Measurements from ENCODE around the gene NTM.

NTM gene

DNA sequence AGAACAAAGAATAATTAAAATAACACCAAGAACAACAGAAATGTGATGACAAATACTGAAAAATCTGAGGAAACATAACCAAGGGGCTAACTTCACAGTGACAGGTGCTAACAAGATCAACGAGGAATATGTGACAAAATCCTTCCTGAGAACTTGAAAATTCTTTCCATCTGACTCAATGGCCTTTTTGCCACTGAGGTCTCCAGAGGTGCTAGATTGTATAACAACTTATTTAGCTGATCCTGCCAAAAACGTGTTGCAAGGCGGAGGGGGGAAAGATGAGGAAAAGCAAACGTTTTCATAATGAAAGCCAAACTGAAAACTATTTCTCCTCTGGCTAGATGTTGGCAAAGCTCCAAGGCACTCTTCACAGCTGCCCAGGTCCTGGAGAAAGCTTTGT lies 364.5 kb downstream of the NTM start:
- no peak for DNase-seq (ENCODE audit: low read depth)
- H3K4me3 ChIP-seq (ENCODE audit: low read depth, low read length) = no peak overlapping the region

DNA sequence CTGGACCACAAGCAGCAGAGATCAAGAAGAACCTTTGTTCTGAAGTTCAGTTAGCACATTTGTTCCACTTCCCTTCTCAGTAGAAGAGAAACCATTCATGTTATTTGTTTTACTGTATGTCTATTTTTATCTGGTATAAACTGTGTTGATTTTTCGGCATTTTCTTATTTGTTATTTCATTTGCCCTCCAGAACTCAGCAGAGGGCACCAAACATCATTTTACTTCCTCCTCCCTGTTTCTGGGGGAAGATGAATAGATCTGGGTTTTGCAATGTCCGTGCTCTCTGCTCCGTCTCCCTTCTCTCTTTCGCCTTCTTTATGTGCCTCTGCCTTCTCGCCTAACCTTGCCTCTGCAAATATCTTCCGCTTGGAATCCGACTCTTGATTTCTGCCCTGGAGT lies 366.9 kb downstream of the NTM start:
- DNase-seq (ENCODE audit: low read depth) = no peak

DNA sequence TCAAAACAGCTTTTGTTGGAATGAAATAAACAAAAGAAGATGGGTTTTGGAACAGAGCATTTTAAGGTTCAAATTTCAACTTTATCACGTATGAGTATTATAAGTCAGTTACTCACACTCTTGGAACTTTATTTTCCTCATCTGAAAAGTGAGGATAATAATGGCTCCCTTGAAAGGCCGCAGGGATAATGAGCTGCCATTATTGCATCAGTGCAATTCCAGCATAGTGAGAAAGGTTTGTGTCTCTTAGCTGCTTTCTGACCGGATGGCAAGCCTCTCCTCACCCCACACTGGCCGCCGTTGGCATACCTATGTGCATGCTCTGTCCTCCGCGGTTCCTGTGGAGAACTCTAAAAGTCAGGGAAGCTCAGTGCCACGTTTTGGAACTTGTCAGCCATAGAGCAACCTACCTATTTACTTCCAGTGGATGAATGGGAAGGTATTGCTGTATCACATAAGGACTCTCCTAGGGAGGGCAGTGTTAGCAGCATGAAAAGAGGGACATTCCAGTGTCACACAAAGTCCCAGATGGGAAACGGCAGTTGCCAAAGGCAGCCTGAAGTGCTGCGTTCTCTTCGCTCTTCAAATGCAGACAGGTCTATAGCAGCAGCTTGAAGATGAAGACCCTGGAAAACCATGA lies 368.9 kb downstream of the NTM start:
- DNase-seq (ENCODE audit: low read depth) = no peak
- no peak overlapping the region for H3K4me3 ChIP-seq (ENCODE audit: low read depth, low read length)

More for the DNA sequence above, 366.9 kb downstream of the NTM start:
- H3K4me3 ChIP-seq (ENCODE audit: low read depth, low read length) = no peak overlapping the region

DNA sequence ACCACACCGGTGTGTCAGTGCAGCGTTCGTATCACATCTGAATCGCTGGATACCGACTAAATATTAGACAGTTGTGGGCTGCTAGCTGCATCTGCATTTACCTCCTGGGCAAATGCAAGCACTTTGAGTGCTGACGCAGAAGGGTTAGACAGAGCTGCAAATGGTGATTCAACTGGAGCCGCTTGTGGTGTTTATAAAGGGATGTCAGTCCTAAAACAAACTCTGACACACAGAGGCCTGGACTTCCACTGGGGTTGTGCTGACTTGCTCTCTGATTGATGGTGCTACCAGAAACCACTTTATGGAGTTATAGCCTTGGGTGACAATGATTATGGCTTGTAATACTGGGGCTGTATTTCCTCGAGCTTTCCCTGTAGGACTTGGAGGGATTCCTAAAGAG lies 374.4 kb downstream of the NTM start:
- no peak overlapping the region for H3K4me3 ChIP-seq (ENCODE audit: low read depth, low read length)
- DNase-seq (ENCODE audit: low read depth) = peak; percentile 76

DNA sequence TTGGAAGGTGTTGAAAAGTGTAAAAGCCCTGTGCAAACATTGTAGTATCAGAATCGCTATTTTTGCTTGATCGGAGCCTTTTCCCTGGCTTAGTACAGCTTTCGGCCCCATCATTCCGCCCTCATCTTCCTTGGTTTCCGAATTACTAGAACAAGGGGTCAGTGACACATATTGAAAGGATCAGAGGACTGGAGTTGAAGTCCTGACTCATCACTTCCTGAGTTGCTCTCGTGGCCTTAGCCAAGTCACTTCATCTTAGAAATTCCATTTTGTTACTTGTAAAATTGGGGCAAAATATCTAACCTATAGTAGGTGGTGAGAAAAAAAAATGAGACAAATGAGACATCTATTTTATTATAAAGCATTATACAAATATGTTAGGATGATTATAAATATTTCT lies 375.0 kb downstream of the NTM start:
- peak; percentile 70 for DNase-seq (ENCODE audit: low read depth)
- H3K4me3 ChIP-seq (ENCODE audit: low read depth, low read length) = no peak overlapping the region

DNA sequence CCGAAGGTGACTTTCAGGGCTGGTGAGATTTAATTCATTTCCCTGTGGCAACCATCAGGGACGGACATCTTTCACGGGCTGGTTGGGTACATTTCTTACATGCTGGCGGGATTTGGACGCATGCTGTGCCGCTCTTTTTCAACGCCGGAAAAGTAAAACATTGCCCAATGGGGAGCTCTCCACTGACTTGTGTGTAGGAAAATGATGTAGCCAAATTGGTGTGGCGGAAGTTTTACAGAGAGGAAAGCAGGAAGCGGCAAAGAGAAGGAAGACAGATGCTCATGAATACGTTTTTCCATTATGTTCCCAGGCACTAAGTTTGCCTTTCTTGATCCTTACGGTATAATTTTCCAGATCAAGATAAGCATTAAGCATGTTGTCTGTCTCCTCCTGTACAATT lies 375.8 kb downstream of the NTM start:
- H3K4me3 ChIP-seq (ENCODE audit: low read depth, low read length) = no peak overlapping the region
- DNase-seq (ENCODE audit: low read depth) = no peak

DNA sequence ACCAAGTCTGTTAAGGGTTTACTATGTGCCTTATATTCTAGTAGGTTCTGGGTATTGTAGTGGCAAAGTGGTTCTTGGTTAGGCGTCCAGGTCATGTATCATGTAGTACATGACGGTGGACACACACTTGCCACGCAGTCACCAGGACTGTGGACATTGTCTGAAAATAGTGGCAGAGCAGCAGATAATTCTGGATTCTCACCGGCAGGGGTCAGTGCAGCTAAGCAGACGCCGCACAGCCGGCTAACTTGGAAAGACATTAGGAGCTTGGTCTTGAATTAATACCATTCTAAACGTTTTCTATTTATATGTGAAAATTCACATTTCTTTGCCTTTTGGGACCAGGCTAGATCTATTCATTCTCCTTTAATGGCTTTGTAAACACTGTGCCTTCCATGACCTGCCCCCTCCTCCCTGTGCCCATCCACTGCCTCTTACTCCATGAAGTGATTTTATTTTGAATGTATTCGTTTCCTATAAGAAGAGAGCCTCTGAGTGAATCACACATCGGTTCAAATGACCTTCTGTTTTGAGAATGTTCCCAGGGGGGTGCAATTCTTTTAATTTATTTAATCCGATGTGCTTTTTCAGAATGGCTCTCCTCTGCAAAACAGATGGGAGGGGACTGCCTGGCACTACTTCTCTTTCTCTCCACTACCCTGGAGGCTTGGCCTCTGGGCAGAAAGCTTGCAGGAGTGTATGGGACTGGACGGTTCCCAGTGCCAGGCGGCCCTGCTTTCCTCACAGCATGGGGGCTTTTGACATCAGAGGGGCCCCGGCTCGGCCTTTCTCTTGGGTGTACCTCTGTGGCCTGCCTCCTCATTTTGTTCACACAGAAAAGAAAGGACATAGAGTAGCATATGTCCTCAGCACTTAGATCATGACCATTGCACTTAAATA lies 378.0 kb downstream of the NTM start:
- peak; percentile 67 for DNase-seq (ENCODE audit: low read depth)
- no peak overlapping the region for H3K4me3 ChIP-seq (ENCODE audit: low read depth, low read length)

DNA sequence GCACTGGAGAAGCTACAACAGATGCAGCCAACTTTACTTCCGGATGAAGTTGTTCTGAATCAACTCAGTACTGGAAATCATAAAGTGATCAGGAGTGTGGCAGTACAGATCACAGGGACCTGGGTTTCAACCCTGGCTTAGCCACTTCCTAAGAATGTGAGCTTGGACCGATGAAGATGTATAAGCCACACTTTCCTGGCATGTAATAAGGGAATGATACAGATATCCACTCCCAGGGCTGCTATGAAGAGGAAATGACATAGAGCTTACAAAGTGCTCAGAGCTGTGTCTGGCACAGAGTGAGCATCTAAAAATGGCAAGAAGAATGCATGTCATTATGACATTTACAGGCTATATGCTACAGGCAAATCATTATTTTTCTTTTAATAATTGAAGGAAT lies 378.7 kb downstream of the NTM start:
- no peak overlapping the region for H3K4me3 ChIP-seq (ENCODE audit: low read depth, low read length)
- DNase-seq (ENCODE audit: low read depth) = peak; percentile 92

DNA sequence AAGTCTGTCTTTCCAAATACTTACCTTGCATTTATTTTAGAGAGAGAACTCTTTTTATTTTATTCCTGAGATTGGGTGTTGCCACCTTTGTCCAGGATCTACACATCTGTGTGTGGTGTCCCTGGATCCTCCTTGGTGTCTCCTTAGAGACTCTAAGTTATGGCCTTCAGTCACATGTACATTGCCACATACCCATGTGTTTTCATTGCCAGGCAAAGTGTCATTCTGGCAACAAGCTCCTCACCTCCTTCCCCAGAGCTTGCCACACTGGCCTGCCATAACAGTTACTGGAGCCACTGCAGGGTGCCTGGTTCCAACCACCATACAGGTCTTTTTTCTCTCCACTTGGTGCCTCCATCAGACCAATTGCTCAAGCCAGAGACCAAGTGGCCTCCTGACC lies 379.7 kb downstream of the NTM start:
- no peak overlapping the region for H3K4me3 ChIP-seq (ENCODE audit: low read depth, low read length)
- DNase-seq (ENCODE audit: low read depth) = no peak

DNA sequence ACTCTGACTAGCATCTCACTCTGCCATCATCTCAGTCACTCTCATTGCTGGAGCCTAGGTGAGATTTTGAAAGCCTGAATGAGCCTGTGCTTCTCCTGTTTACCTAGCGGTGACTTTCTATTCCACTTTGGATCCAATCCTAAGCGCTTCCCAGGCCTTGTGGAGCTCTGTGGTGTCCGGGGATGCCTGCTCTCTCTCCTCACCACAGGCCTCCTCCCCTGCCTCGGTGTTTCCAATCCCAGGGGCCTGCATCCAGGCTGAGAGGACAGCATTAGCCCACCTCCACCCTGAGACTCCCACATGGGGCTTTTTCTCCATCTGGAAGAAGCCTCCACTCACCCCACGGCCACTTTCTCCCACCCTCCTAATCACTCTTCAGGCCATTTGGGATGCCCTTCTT lies 380.3 kb downstream of the NTM start:
- no peak overlapping the region for H3K4me3 ChIP-seq (ENCODE audit: low read depth, low read length)
- DNase-seq (ENCODE audit: low read depth) = no peak

DNA sequence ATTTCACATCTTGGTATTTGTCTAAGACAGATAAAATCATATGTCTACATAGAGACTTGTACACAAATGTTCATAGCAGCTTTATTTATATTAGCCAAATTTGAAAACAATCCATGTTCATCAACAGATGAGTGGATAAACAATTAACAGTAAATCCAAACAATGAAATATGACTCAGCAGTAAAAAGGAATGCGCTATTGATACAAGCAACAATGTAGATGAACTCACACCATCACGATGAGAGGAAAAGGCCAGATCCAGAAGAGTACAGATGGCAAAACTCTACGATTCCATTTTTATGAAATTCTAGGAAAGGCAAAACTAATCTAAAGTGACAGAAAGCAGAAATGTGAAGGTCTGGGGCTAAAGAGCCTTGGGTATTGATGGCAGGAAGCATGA lies 384.3 kb downstream of the NTM start:
- no peak for DNase-seq (ENCODE audit: low read depth)
- H3K4me3 ChIP-seq (ENCODE audit: low read depth, low read length) = no peak overlapping the region

DNA sequence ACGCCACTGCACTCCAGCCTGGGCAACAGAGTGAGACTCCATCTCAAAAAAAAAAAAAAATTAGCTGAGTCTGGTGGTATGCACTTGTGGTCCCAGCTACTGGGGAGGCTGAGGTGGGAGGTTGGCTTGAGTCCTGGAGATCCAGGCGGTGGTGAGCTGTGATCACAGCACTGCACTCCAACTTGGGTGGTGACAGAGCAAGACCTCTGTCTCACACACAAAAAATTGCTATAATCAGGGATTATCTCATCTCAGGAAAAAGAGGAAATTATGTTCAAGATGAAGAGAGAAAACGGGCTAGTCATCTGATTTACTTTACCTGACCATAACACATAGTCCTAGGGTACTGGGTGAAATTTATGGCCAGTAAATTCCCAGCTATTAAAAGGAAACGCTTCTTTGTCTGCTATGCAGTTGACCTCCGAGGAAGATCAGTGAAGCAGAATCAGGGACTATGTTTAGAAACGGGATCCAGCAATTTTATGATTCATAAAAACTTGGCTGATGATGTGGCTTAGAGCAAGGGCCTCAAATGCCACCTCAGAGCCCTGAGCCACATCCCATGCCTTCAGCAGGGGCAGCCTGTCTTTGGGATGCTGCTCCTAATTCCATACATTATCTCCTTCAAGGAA lies 386.2 kb downstream of the NTM start:
- no peak overlapping the region for H3K4me3 ChIP-seq (ENCODE audit: low read depth, low read length)
- DNase-seq (ENCODE audit: low read depth) = no peak

DNA sequence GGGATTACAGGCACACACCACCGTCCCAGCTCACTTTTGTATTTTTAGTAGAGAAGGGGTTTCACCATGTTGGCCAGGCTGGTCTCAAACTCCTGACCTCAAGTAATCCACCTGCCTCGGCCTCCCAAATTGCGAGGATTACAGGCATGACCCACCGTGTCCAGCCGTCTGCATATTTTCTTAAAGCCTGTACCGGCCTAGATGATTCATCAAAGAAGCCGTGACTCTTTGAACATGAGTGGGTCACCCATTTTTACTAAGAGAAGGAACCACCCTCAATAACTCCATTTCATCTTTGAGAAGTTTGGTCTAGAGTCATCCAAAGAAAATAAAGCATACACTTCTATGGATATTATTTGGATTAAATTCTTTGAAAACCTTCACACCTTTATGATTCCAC lies 388.3 kb downstream of the NTM start:
- DNase-seq (ENCODE audit: low read depth) = no peak
- no peak overlapping the region for H3K4me3 ChIP-seq (ENCODE audit: low read depth, low read length)

DNA sequence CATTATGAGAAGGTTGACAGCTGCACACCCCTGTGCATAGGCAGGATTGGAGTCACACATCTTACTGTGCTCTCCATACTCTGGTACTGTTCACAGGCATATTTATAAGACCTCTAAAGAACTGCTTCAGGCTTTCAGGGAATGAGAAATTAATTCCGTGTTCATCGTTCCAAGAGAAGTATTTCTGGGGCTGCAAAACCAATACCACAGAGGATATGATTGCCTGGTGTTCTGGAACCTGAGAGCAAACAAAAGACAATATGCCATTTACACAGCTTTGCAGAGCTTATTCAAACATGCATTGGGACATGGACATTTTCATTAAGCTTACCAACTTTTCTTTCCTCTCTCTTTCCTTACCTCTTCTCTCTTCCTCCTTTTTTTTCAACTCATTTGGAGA lies 388.7 kb downstream of the NTM start:
- H3K4me3 ChIP-seq (ENCODE audit: low read depth, low read length) = no peak overlapping the region
- no peak for DNase-seq (ENCODE audit: low read depth)

DNA sequence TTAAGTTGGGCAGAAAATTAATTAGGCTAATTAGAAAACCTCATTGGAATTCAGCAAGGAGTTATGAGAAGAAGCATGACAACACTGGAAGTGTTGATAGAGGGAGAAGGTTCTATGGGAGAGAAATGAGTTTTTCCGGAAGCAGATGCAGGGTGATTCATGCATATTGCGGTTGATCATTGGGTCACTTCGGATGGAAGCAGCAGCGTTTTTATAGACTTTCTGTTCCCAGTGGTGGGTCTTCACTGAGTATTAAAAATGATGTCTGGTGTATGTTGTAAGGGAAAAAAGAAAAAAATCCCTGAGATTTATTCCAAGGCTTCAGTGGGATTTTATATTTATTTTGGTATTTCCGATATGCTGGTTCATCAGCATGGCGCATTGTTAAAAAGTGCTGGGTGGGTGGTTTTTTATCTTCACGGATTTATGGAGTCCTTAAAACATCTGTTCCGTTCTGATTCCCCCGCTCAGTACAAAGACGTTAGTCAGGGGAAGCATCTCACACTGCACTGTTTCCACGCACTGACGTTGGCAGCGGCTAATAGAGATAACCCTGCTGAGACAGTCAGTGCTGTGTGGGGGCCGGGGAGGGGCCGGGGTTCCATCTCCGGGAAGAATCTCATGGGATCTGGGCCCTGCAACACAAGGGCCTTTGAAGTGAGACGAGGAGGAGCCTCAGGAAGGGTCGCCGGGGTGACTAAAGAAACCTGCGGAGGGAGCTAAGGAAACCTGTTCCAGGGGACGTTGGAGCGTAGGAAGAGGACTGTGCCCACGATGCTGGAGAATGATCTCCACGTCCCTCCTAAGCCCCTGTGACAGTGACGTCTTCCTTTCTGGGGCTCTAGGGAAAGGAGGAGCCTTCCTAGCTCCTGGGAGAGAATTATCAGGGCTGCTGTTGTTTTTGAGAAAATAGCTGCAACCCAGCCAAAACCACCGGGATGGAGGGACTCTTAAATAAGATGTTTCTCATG lies 390.0 kb downstream of the NTM start:
- peak overlapping the region; percentile 23 for H3K4me3 ChIP-seq (ENCODE audit: low read depth, low read length)
- DNase-seq (ENCODE audit: low read depth) = peak; percentile 84

DNA sequence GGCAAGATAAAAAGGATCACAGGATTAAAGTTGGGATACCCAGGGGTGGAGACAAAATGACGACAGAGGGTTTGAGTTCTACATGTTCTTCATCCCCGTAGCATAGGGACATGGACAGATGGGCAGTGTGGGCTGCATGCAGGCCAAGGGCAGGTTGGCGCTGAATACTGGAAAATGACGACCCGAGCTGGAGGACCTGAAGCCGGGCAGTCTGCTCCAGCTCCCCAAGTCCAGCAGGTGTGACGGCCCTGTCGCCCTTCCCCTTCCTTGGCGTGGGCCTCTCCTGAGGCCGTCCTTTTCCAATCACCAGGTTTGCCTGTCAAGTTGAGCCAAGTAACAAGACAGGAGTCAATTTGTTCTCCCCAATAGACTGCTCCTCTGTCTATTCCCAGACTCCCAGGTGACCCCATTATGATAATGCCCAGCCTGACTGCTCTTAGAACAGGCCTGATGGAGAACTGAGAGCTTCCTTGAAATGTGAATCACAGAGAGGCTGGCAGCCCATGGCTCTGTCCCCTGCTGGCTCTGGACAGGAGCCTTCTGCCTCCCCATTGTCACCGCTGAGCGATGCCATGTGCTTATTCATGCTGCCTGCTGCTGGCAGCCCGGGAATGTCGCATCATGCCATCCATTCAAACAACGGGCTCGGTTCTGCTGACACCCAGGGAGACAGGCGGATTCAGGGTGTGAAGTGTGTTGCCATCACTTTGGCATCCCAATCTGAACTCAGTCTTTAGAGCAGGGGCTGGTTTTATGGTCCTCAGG lies 392.1 kb downstream of the NTM start:
- no peak overlapping the region for H3K4me3 ChIP-seq (ENCODE audit: low read depth, low read length)
- DNase-seq (ENCODE audit: low read depth) = no peak

DNA sequence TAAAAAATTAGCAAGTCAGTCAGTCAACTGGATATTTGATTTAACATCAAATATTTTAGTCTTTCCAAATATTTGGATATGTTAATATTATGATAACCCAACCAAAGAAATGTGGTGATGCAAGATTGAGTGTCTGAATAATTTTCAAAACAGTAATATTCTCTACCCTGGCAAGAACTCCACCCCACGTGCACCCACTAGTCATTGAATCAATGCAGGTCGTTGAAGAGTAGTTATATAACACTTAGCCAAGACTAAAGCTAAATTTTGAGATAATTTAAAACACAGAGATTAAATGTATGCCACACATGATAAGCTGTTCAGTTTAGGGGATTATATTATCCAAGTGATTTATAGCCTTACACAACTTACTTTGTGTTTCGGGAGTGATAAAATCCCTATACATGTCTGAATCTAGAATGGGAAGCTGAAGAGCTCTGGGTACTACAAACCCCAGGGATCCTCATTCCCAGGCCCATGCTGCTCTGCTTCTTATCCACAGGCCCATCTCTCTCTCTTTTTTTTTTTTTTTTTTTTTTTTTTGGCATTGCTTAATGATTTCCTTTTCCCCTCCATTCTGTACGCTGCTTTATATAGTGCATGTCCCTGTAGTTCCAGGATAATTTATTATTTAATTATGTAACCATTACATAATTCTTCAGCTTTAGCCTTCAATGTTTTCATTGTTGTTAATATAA lies 392.9 kb downstream of the NTM start:
- H3K4me3 ChIP-seq (ENCODE audit: low read depth, low read length) = no peak overlapping the region
- DNase-seq (ENCODE audit: low read depth) = no peak

DNA sequence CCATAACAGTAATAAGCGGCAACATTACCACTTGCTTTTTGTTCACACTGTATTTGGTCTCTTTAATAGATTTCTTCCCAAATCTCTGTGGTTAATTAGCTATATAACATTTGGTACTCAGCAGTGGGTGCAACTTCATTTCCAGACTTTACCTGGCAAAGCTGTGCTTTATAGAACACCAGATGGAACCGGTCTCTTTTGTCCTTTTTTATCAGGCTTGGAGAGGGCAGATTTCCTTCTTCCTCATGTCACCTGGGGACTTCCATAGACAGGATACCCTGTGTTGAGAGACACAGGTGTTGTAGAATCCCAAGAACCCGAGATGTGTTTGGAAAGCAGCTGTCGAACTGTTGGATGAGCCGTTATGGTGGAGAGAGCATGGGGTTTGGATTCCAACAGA lies 393.7 kb downstream of the NTM start:
- no peak for DNase-seq (ENCODE audit: low read depth)
- no peak overlapping the region for H3K4me3 ChIP-seq (ENCODE audit: low read depth, low read length)

Measured in skeletal muscle cell (primary cell).